GM23338 (cell line): ENCODE data around the gene GBP2. TPM values are rescaled to one million over a fixed set of nuclear protein-coding genes. Genes with fewer than 3 reads are reported as not detected.

ENCODE experiments used
- ATAC-seq: fragments of 200-7000 bp; cut with Tn5 transposase; 3 replicates; pipeline ENCODE4 v1.9.1; 2020
- DNase-seq: peaks from one replicate; pipeline ENCODE4 v3.0.0-alpha.2; 2015; ENCODE audit warnings: low spot score
- H2AFZ ChIP-seq: fragments of 200-600 bp; sonication (generic); 2 replicates; pipeline ENCODE4 v1.8.0; 2016; ENCODE audit warnings: antibody characterized with exemption, mild to moderate bottlenecking, moderate library complexity
- H3F3A ChIP-seq: fragments of 200-600 bp; sonication (generic); replicated peaks from 2 replicates; pipeline ENCODE4 v1.8.0; 2017; ENCODE audit warnings: antibody characterized with exemption, mixed run types, low read depth
- H3K27ac ChIP-seq: fragments of 200-600 bp; sonication (generic); 2 replicates; pipeline ENCODE4 v1.6.1; 2016; ENCODE audit warnings: low read depth
- H3K27me3 ChIP-seq: fragments of 200-600 bp; sonication (generic); 2 replicates; pipeline ENCODE4 v1.8.0; 2016; ENCODE audit warnings: mild to moderate bottlenecking, mixed run types, moderate library complexity; ENCODE audit not compliant: insufficient read depth
- H3K36me3 ChIP-seq: fragments of 200-600 bp; sonication (generic); 2 replicates; pipeline ENCODE4 v1.8.0; 2016; ENCODE audit warnings: mild to moderate bottlenecking; ENCODE audit not compliant: insufficient read depth
- H3K4me1 ChIP-seq: fragments of 200-600 bp; sonication (generic); 2 replicates; pipeline ENCODE4 v1.8.0; 2016; ENCODE audit warnings: mild to moderate bottlenecking, moderate library complexity; ENCODE audit not compliant: insufficient read depth
- H3K4me2 ChIP-seq: fragments of 200-600 bp; sonication (generic); 2 replicates; pipeline ENCODE4 v1.7.1; 2017; ENCODE audit warnings: mixed run types
- H3K4me3 ChIP-seq: fragments of 200-600 bp; sonication (generic); 2 replicates; pipeline ENCODE4 v1.6.1; 2016; ENCODE audit warnings: mixed run types
- H3K79me2 ChIP-seq: fragments of 200-600 bp; sonication (generic); replicated peaks from 2 replicates; pipeline ENCODE4 v1.8.0; 2017; ENCODE audit warnings: mild to moderate bottlenecking; ENCODE audit not compliant: insufficient read depth
- H3K9me2 ChIP-seq: fragments of 200-600 bp; sonication (generic); 2 replicates; pipeline ENCODE4 v1.8.0; 2017; ENCODE audit not compliant: insufficient read depth
- H4K20me1 ChIP-seq: fragments of 200-600 bp; sonication (generic); replicated peaks from 2 replicates; pipeline ENCODE4 v1.8.0; 2017; ENCODE audit warnings: mild to moderate bottlenecking; ENCODE audit not compliant: insufficient read depth
- H3K27ac Mint-ChIP-seq: 2 replicates; pipeline ENCODE4 v1.8.0; 2020; ENCODE audit warnings: inconsistent platforms, mild to moderate bottlenecking, moderate library complexity, mixed read lengths
- H3K27me3 Mint-ChIP-seq: 3 replicates; pipeline ENCODE4 v1.8.0; 2022; ENCODE audit warnings: low read depth, mild to moderate bottlenecking, moderate library complexity, mixed read lengths, inconsistent platforms; ENCODE audit not compliant: insufficient read depth, poor library complexity
- H3K36me3 Mint-ChIP-seq: 3 replicates; pipeline ENCODE4 v1.8.0; 2021; ENCODE audit warnings: low read depth, mild to moderate bottlenecking, inconsistent platforms, moderate library complexity, mixed read lengths
- H3K4me1 Mint-ChIP-seq: 3 replicates; pipeline ENCODE4 v1.8.0; 2020; ENCODE audit warnings: mild to moderate bottlenecking, inconsistent platforms, mixed read lengths
- H3K4me3 Mint-ChIP-seq: 3 replicates; pipeline ENCODE4 v1.8.0; 2021; ENCODE audit warnings: moderate library complexity, mild to moderate bottlenecking, inconsistent platforms, mixed read lengths
- H3K9me3 Mint-ChIP-seq: 3 replicates; pipeline ENCODE4 v1.8.0; 2020; ENCODE audit warnings: moderate library complexity, mild to moderate bottlenecking, inconsistent platforms, mixed read lengths
- EZH2 ChIP-seq: fragments of 200-600 bp; sonication (generic); IDR thresholded peaks from one replicate; pipeline ENCODE4 v1.8.0; 2017; ENCODE audit warnings: antibody characterized with exemption, mild to moderate bottlenecking, low read depth; ENCODE audit not compliant: unreplicated experiment
- EZH2phosphoT487 ChIP-seq: fragments of 200-600 bp; sonication (generic); IDR thresholded peaks from one replicate; pipeline ENCODE4 v1.8.1; 2018; ENCODE audit warnings: antibody characterized with exemption; ENCODE audit not compliant: unreplicated experiment
- JUNB ChIP-seq: IDR thresholded peaks from one replicate; pipeline ENCODE4 v1.6.1; 2016; ENCODE audit warnings: antibody characterized with exemption; ENCODE audit not compliant: unreplicated experiment
- NANOG ChIP-seq: IDR thresholded peaks from 2 replicates; pipeline ENCODE4 v1.6.1; 2016; ENCODE audit warnings: antibody characterized with exemption, borderline replicate concordance
- POLR2AphosphoS5 ChIP-seq: IDR thresholded peaks from 2 replicates; pipeline ENCODE4 v1.6.1; 2016; ENCODE audit warnings: antibody characterized with exemption, low read depth
- ZNF462 ChIP-seq: fragments of 250-450 bp; sonication (Bioruptor Pico); IDR thresholded peaks from 2 replicates; pipeline ENCODE4 v1.5.0; 2020; ENCODE audit warnings: mild to moderate bottlenecking, moderate library complexity
- polyA plus RNA-seq: library from polyadenylated mRNA; unstranded; fragments of >200 nt; fragmentation: Nextera tagmentation; extraction: Ambion mirVana; gene quantifications from 2 replicates; pipeline ENCODE4 v1.2.1, GENCODE V29; 2016
- total RNA-seq: library from RNA; depleted of rRNA; stranded (reverse); fragments of >200 nt; shearing (Covaris generic); gene quantifications from 2 replicates; pipeline ENCODE4 v1.2.3, GENCODE V29; 2014

GBP2 gene
- total and polyA plus RNA-seq, 2 experiments from 2014 or later, result not detected

- H4K20me1 ChIP-seq, result no peaks in the 10 kb centered on the region
- DNase-seq (no peak), ATAC-seq (no peak)
- H3K9me2 ChIP-seq, result 0 out of 2 replicates have a peak, but pooled peaks cover 3% of the 10 kb centered on the region
- Mint-ChIP-seq H3K9me3 (no peaks in the 10 kb centered on the region), H3K4me3 (no peak overlapping the region), H3K27me3 (peaks cover 1% of the 10 kb centered on the region), H3K4me1 (no peaks in the 10 kb centered on the region), H3K27ac (no peak overlapping the region), H3K36me3 (no peaks in the 10 kb centered on the region)
- no peaks in the 10 kb centered on the region for H3K79me2 ChIP-seq
- no peaks in the 10 kb centered on the region for H3K4me1 ChIP-seq
- H3K36me3 ChIP-seq, result no peaks in the 10 kb centered on the region
- no peak overlapping the region for H3K27ac ChIP-seq
- no peak overlapping the region for H3K4me2 ChIP-seq
- H3K4me3 ChIP-seq, result no peak overlapping the region
- no peak overlapping the region; the same call in 1 of the 2 replicates for H2AFZ ChIP-seq
- H3F3A ChIP-seq, result no peaks in the 10 kb centered on the region
- H3K27me3 ChIP-seq, result no peaks in the 10 kb centered on the region
- TF ChIP-seq JUNB (no peak), EZH2phosphoT487 (no peak), POLR2AphosphoS5 (no peak), NANOG (no peak)
These were observed 12.9 kb downstream of the GBP2 start for GRCh38 chr1:89112871-89113613.

DNA sequence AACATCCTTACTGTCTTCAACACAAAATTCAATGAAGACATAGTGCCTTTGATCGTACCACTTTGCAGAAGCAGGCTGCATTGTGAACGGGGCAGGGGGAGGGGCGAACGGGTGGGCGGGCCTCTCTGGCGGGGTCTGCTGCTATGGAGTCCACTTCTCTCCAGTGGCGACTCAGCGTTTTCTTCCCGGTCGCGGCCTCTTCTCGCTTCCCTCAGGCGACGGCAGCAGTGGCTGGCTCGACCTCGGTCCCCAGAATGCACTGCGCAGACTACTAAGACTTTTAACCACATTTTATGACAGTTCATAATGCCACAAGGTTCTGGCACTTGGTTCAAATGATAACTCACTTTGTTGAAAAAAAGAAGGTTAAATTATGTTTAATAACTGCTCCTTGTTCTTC lies 21.2 kb downstream of the GBP2 start:
- Histone ChIP-seq H3F3A (no peaks in the 10 kb centered on the region), H3K4me1 (peaks cover 7% of the 10 kb centered on the region; the same call in 1 of the 2 replicates), H3K36me3 (no peaks in the 10 kb centered on the region), H4K20me1 (no peaks in the 10 kb centered on the region), H3K27me3 (no peaks in the 10 kb centered on the region), H3K4me3 (no peak overlapping the region), H2AFZ (peak overlapping the region; percentile 79; the same call in 1 of the 2 replicates), H3K27ac (no peak overlapping the region), H3K9me2 (peaks cover 4% of the 10 kb centered on the region; the same call in 1 of the 2 replicates), H3K79me2 (no peaks in the 10 kb centered on the region), H3K4me2 (no peak overlapping the region)
- Mint-ChIP-seq H3K9me3 (no peaks in the 10 kb centered on the region; the same call in 2 of the 3 replicates), H3K36me3 (no peaks in the 10 kb centered on the region; the same call in 2 of the 3 replicates), H3K27ac (no peak overlapping the region), H3K27me3 (no peaks in the 10 kb centered on the region), H3K4me1 (peaks cover 3% of the 10 kb centered on the region; the same call in 2 of the 3 replicates), H3K4me3 (no peak overlapping the region)
- TF ChIP-seq EZH2phosphoT487 (no peak), POLR2AphosphoS5 (no peak), ZNF462 (no peak), EZH2 (no peak)
- ATAC-seq (no peak), DNase-seq (peak; percentile 26)
